Neural cell (in vitro differentiated cells): ENCODE measurements around the gene ARPC3.

ENCODE experiments used
- CTCF ChIP-seq: fragments of 450-650 bp; IDR thresholded peaks from 2 replicates; pipeline ENCODE4 v1.5.1; 2014; ENCODE audit warnings: antibody characterized with exemption, mild to moderate bottlenecking, moderate library complexity; ENCODE audit not compliant: poor library complexity, severe bottlenecking
- EP300 ChIP-seq: fragments of 450-650 bp; conservative IDR thresholded peaks from 2 replicates; pipeline ENCODE4 v1.6.1; 2014; ENCODE audit warnings: antibody characterized with exemption, mild to moderate bottlenecking, moderate library complexity; ENCODE audit not compliant: poor library complexity, severe bottlenecking
- EZH2 ChIP-seq: fragments of 200-600, 300-800 bp; shearing (Covaris generic), sonication (generic); IDR thresholded peaks from 2 replicates; pipeline ENCODE4 v1.6.1; 2014; ENCODE audit warnings: antibody characterized with exemption, low read length, borderline replicate concordance, mild to moderate bottlenecking; ENCODE audit not compliant: insufficient read depth, poor library complexity, severe bottlenecking
- POLR2AphosphoS5 ChIP-seq: IDR thresholded peaks from 2 replicates; pipeline ENCODE4 v1.6.1; 2012
- RAD21 ChIP-seq: fragments of 450-650 bp; conservative IDR thresholded peaks from 2 replicates; pipeline ENCODE4 v1.6.1; 2014; ENCODE audit warnings: antibody characterized with exemption, mild to moderate bottlenecking, moderate library complexity
- REST ChIP-seq: IDR thresholded peaks from 2 replicates; pipeline ENCODE4 v1.6.1; 2012; ENCODE audit warnings: borderline replicate concordance
- TAF1 ChIP-seq: IDR thresholded peaks from 2 replicates; pipeline ENCODE4 v1.6.1; 2012; ENCODE audit warnings: low read depth

- TF ChIP-seq CTCF (no peak), RAD21 (no peak), EP300 (no peak), POLR2AphosphoS5 (no peak), EZH2 (no peak), TAF1 (no peak), REST (no peak)
Measured at GRCh38 chr12:110458756-110459155, 8.6 kb upstream of the ARPC3 start.
